Large intestine (tissue), 3 donors: ENCODE results near the gene FLNB. TPM values are rescaled to one million over a fixed set of nuclear protein-coding genes. Genes with fewer than 3 reads are reported as not detected.

Experiments used
- DNase-seq, 2 donors: peaks; one replicate each; pipeline versions ENCODE4 v3.0.0 to v3.0.0-alpha.2; 2013
- H3K27ac ChIP-seq: one replicate; pipeline ENCODE4 v1.5.1; 2013; ENCODE audit warnings: low read length
- H3K27me3 ChIP-seq: 2 replicates; pipeline ENCODE4 v1.6.1; 2013; ENCODE audit warnings: low read length; ENCODE audit not compliant: control insufficient read depth, insufficient read depth
- H3K36me3 ChIP-seq: 2 replicates; pipeline ENCODE4 v1.6.1; 2013; ENCODE audit warnings: low read length; ENCODE audit not compliant: control insufficient read depth, insufficient read depth
- H3K4me1 ChIP-seq: one replicate; pipeline ENCODE4 v1.6.1; 2013; ENCODE audit warnings: low read length; ENCODE audit not compliant: control insufficient read depth, insufficient read depth
- H3K4me3 ChIP-seq: one replicate; pipeline ENCODE4 v1.5.1; 2013; ENCODE audit warnings: low read length
- H3K9me3 ChIP-seq: one replicate; pipeline ENCODE4 v1.6.1; 2013; ENCODE audit warnings: mild to moderate bottlenecking, low read depth, low read length, moderate library complexity; ENCODE audit not compliant: control insufficient read depth
- WGBS: methylation state at CpG from one replicate; pipeline ENCODE4 v1.1.5; 2013; ENCODE audit warnings: low lambda C conversion rate; ENCODE audit not compliant: insufficient coverage; 5-methylcytosine and 5-hydroxymethylcytosine counted together
- polyA plus RNA-seq: library from polyadenylated mRNA; unstranded; fragments of 120-200 nt; gene quantifications from one replicate; pipeline ENCODE4 v1.2.1, GENCODE V29; 2013

The FLNB gene
- polyA plus RNA-seq, 1 donor: 149 TPM

DNA sequence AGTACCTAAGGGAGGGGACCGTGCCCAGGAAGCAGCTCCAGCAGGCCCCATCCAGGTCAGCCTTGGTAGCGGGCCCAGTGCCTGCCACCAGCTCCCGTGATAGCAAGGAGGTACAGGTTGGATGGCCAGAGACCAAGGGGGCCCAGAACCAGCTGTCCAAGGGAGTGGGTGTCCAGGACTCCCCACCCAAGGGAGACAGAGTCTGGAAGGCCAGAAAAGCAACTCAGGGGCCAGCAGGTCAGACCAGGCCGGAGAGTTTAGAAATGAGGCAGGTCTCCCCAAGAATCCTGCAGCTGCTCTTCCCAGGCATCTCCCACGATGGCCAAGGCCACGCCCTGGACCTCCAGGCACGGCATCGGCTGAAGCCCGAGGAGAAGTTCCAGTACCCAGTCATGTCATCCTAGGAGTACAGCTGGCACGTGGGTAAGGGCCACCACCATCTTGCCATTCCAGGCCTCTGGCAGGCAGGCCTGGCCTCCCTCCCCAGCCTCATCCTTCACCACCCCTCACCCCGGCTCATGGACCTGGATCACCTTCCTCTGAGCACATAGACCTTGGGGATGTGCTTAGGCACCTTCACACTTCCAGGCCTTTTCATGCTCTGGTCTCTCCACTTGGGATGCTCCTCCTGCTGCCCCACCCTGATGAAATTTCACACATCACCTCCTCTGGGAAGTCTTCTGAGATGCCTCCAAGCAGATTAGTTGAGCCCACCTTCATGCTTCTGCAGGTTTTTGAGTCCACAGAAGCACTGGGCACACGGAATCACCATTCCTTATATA lies 172.1 kb downstream of the FLNB start:
- no peak overlapping the region for H3K4me3 ChIP-seq
- no peaks in the 10 kb centered on the region for H3K9me3 ChIP-seq
- WGBS: no CpG with 5 or more reads among the region's 12 CpGs
- no peaks in the 10 kb centered on the region for H3K36me3 ChIP-seq
- H3K27ac ChIP-seq: no peak overlapping the region
- no peak for DNase-seq
- H3K4me1 ChIP-seq: peaks cover 27% of the 10 kb centered on the region
- H3K27me3 ChIP-seq: no peaks in the 10 kb centered on the region

DNA sequence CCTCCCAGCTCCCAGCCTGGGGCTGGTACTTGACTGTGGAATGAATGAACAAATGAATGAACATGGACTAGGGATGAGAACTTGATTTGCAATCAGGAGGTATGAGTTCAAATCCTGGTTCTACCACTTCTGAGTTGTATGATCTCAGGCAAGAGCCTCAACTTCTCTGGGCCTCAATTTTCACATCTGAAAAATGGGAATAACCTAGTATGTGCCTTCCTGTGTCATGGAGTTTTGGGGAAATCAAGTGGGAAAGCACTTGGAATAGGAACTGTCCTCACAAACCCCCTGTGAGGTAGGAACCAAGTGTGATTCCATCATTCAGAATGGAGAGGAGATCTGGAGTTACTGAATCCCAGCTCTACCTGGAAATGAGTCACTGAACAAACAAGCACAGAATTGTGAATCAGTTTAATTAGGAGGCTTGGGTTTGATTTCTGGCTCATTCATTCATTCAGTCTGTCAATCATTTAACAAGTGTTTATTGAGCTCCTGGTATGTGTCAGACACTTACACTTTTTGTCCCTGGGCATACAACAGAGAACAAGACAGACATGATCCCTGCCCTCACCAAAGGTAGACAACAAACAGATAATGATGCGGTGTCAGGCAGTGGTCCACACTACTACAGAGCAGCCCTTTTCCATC lies 172.8 kb downstream of the FLNB start:
- no peak for DNase-seq
- H3K27me3 ChIP-seq: no peaks in the 10 kb centered on the region
- WGBS: no CpG with 5 or more reads among the region's 1 CpG

DNA sequence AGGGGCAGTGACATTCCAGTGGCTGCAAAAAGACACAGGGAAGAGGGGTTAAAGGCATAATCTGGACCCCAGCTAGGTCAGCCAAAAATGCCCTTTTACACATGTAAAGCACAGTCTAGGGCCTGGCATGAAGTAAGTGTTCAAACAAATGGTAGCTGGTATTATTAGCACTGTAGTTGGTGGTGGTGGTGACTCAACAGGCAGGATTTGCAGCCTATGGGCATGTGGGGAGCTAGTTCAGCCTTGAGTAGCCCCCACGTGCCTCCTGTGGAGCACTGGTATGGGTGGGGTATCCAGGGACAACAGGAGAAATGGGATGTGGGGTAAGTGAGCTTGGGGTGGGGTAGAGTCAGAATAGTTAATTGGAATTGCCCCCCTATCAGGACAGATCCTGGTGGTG lies 175.0 kb downstream of the FLNB start:
- Histone ChIP-seq H3K4me1 (peaks cover 1% of the 10 kb centered on the region), H3K36me3 (no peaks in the 10 kb centered on the region), H3K27ac (no peak overlapping the region), H3K9me3 (no peaks in the 10 kb centered on the region), H3K27me3 (no peaks in the 10 kb centered on the region), H3K4me3 (no peak overlapping the region)
- DNase-seq: no peak
- no CpG with 5 or more reads among the region's 1 CpG for WGBS

More for the DNA sequence above, 172.8 kb downstream of the FLNB start:
- Histone ChIP-seq H3K4me1 (peaks cover 21% of the 10 kb centered on the region), H3K27ac (no peak overlapping the region), H3K36me3 (no peaks in the 10 kb centered on the region), H3K9me3 (no peaks in the 10 kb centered on the region), H3K4me3 (no peak overlapping the region)

DNA sequence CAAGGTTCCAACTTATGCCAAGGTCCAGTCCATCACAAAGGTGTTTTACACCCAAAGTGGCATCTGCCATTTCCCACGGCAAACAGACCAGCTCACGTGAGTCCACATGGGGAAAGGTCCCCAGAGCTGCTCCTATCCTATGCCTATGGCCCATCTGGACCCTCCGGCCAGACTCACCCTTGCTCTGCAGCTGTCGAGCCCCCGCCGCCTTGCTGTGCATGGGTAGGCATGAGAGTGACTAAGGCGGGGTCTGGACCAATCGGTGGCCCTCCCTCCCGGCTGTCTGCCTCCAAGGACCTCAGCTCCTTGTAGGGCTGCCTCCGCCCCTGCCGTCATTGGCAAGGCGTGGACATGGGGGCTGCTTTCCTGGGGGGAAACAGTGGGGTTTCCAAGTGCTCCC lies 175.7 kb downstream of the FLNB start:
- no peaks in the 10 kb centered on the region for H3K36me3 ChIP-seq
- H3K4me3 ChIP-seq: no peak overlapping the region
- H3K27ac ChIP-seq: no peak overlapping the region
- no CpG with 5 or more reads among the region's 12 CpGs for WGBS
- no peaks in the 10 kb centered on the region for H3K9me3 ChIP-seq
- no peaks in the 10 kb centered on the region for H3K4me1 ChIP-seq
- DNase-seq: no peak
- no peaks in the 10 kb centered on the region for H3K27me3 ChIP-seq

GRCh38 chr3:58184309-58184981 lies 176.2 kb downstream of the FLNB start:
- Histone ChIP-seq H3K27me3 (no peaks in the 10 kb centered on the region), H3K9me3 (no peaks in the 10 kb centered on the region), H3K4me1 (no peaks in the 10 kb centered on the region), H3K4me3 (no peak overlapping the region), H3K36me3 (no peaks in the 10 kb centered on the region), H3K27ac (no peak overlapping the region)
- no peak for DNase-seq
- no CpG with 5 or more reads among the region's 11 CpGs for WGBS

GRCh38 chr3:58184982-58185360 lies 176.7 kb downstream of the FLNB start:
- no peaks in the 10 kb centered on the region for H3K36me3 ChIP-seq
- H3K27me3 ChIP-seq: no peaks in the 10 kb centered on the region
- no peak for DNase-seq
- no peak overlapping the region for H3K4me3 ChIP-seq
- no peaks in the 10 kb centered on the region for H3K9me3 ChIP-seq
- 83% methylated on average over 2 of the region's 7 CpGs for WGBS
- no peak overlapping the region for H3K27ac ChIP-seq
- H3K4me1 ChIP-seq: no peaks in the 10 kb centered on the region

- WGBS: no CpG with 5 or more reads among the region's 6 CpGs
Observed at GRCh38 chr3:58188173-58188564, 179.9 kb downstream of the FLNB start.

GRCh38 chr3:58188921-58189451 lies 180.8 kb downstream of the FLNB start:
- Histone ChIP-seq H3K27me3 (no peaks in the 10 kb centered on the region), H3K9me3 (no peaks in the 10 kb centered on the region), H3K4me3 (no peak overlapping the region), H3K27ac (no peak overlapping the region), H3K4me1 (no peaks in the 10 kb centered on the region), H3K36me3 (no peaks in the 10 kb centered on the region)
- DNase-seq: no peak
- 40% methylated on average over 1 of the region's 10 CpGs for WGBS

More at GRCh38 chr3:58188173-58188564, 179.9 kb downstream of the FLNB start:
- DNase-seq: no peak
- H3K36me3 ChIP-seq: no peaks in the 10 kb centered on the region
- H3K4me3 ChIP-seq: no peak overlapping the region
- no peaks in the 10 kb centered on the region for H3K27me3 ChIP-seq
- no peak overlapping the region for H3K27ac ChIP-seq
- no peaks in the 10 kb centered on the region for H3K9me3 ChIP-seq
- no peaks in the 10 kb centered on the region for H3K4me1 ChIP-seq

GRCh38 chr3:58189691-58190090 lies 181.5 kb downstream of the FLNB start:
- H3K4me1 ChIP-seq: no peaks in the 10 kb centered on the region
- H3K27me3 ChIP-seq: no peaks in the 10 kb centered on the region
- no peak overlapping the region for H3K27ac ChIP-seq
- WGBS: 71% methylated on average over 2 of the region's 5 CpGs
- DNase-seq: no peak
- no peak overlapping the region for H3K4me3 ChIP-seq
- no peaks in the 10 kb centered on the region for H3K9me3 ChIP-seq
- H3K36me3 ChIP-seq: no peaks in the 10 kb centered on the region

DNA sequence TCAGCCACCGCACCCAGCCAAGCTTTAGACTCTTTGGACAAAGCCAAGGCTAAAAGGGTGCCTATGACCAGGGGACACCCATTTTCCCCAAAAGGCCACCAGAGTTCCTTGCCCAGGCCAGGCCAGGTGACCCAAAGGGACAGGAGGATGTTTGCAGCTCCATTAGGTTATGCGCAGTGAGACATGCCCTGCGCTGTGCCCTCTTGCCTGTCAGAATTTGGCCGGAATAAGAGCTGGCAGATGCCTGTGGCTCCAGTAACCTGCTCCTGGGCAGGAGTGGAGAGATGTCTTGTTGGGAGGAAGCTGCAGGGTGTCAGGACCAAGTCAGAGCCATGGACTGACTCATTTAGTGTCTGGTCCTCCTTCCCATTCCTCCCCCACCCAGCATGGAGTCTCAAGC lies 182.1 kb downstream of the FLNB start:
- DNase-seq: no peak
- Histone ChIP-seq H3K9me3 (no peaks in the 10 kb centered on the region), H3K27me3 (no peaks in the 10 kb centered on the region), H3K4me3 (no peak overlapping the region), H3K36me3 (no peaks in the 10 kb centered on the region), H3K4me1 (no peaks in the 10 kb centered on the region), H3K27ac (no peak overlapping the region)
- WGBS: no CpG with 5 or more reads among the region's 4 CpGs
